Adipocyte (in vitro differentiated cells): ENCODE results near the gene PAQR8.

Experiments
- DNase-seq: peaks from one replicate; pipeline ENCODE4 v3.0.0-alpha.2; 2015; ENCODE audit warnings: low read depth
- H3K27me3 ChIP-seq: replicated peaks from 2 replicates; pipeline ENCODE4 v1.7.0; 2013; ENCODE audit warnings: mild to moderate bottlenecking, low read length, moderate library complexity; ENCODE audit not compliant: control insufficient read depth, insufficient read depth
- H3K36me3 ChIP-seq: 2 replicates; pipeline ENCODE4 v1.7.0; 2013; ENCODE audit warnings: low read length, mild to moderate bottlenecking, moderate library complexity; ENCODE audit not compliant: control insufficient read depth, insufficient read depth, severe bottlenecking
- H3K4me1 ChIP-seq: 2 replicates; pipeline ENCODE4 v1.7.0; 2013; ENCODE audit warnings: mild to moderate bottlenecking, low read length, moderate library complexity; ENCODE audit not compliant: control insufficient read depth, insufficient read depth
- H3K4me3 ChIP-seq: 2 replicates; pipeline ENCODE4 v1.7.0; 2013; ENCODE audit warnings: mild to moderate bottlenecking, low read length, moderate library complexity
- H3K9ac ChIP-seq: 2 replicates; pipeline ENCODE4 v1.7.0; 2013; ENCODE audit warnings: mild to moderate bottlenecking, low read length, moderate library complexity
- H3K9me3 ChIP-seq: 2 replicates; pipeline ENCODE4 v1.7.0; 2013; ENCODE audit warnings: mild to moderate bottlenecking, low read length, moderate library complexity; ENCODE audit not compliant: control insufficient read depth

PAQR8 gene

DNA sequence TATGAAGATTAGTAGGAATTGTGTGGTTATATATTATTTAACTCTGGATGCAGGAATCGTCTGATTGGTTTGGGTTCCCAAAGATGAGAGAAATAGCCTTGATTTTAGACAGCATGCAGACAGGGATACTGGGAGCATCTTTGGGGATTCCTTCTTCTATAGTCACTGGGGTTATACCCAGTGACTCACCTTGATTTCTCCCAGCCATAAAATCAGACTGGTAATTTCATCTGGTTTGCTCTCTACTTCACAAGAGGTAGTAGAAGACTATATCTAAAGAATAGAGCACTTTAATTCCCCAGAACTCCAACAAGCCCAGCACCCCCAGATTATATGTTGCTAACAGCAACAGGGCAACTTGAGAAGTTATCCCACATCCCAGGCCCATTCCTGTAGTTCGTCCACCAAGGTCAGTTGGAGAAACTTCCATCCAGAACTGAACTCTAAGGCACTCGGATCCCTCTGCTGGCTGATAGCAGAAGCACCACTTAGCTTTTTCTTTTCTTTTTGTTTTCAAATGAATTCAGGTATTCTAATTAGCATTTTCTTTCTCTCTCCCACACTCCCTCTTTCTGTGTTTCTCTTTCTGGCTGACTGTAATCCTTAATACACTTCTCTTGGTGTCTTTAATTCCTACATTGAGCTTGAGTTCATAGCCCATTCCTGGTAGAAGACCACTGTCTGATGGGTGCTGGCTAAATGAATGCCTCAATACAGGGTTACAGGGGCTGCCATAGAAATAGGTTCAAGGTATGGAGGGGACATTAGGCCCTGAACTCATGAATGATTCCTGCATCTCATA, 37.8 kb downstream of the PAQR8 start:
- Histone ChIP-seq H3K9ac (no peak overlapping the region), H3K36me3 (no peaks in the 10 kb centered on the region), H3K9me3 (no peaks in the 10 kb centered on the region), H3K4me3 (no peak overlapping the region), H3K4me1 (no peaks in the 10 kb centered on the region), H3K27me3 (no peaks in the 10 kb centered on the region)
- peak; percentile 81 for DNase-seq

DNA sequence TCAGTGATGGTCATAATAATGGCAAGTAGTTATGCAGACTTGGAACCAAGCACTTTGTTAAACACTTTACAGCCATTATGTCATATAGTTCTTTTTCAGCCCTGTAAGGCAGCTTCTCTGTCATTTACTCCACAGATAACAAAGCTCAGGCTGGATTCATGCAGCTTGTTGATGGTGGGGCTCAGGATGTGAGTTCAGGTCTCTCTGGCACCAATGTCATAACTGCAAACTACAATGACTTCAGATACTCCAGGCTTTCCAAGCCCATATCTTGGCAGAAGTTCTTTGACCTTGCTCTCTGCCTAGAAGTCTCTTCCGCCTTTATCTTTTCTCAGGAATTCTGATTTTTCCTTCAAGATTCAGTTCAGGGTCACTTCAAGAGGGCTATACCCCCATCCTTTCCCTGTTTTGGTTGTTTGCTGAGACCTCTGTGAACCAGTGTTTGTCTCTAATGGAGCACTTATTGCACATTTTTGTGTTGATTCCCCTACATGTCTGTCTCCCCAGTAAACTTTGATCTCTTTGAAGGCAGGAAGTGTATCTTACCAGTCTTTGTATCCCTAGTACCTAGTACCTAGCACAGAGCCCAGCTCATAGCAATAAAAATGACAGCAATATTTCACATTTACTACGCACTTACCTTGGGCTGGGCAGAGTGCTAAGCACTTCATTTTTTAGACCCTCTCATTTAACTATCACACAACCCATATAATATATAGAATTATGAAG, 38.5 kb downstream of the PAQR8 start:
- H3K36me3 ChIP-seq = no peaks in the 10 kb centered on the region
- no peaks in the 10 kb centered on the region for H3K4me1 ChIP-seq
- H3K27me3 ChIP-seq = no peaks in the 10 kb centered on the region
- no peak for DNase-seq
- H3K9me3 ChIP-seq = no peaks in the 10 kb centered on the region
- no peak overlapping the region for H3K9ac ChIP-seq
- H3K4me3 ChIP-seq = no peak overlapping the region

DNA sequence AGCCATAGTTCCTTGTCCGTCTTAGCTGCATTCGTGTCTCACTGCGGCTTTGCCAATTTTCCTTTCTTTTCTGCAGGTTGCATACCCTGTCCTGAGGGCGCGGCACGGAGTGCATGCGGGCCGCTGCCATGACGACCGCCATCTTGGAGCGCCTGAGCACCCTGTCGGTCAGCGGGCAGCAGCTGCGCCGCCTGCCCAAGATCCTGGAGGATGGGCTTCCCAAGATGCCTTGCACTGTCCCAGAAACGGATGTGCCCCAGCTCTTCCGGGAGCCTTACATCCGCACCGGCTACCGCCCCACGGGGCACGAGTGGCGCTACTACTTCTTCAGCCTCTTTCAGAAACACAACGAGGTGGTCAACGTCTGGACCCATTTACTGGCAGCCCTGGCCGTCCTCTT, 41.1 kb downstream of the PAQR8 start:
- no peaks in the 10 kb centered on the region for H3K27me3 ChIP-seq

DNA sequence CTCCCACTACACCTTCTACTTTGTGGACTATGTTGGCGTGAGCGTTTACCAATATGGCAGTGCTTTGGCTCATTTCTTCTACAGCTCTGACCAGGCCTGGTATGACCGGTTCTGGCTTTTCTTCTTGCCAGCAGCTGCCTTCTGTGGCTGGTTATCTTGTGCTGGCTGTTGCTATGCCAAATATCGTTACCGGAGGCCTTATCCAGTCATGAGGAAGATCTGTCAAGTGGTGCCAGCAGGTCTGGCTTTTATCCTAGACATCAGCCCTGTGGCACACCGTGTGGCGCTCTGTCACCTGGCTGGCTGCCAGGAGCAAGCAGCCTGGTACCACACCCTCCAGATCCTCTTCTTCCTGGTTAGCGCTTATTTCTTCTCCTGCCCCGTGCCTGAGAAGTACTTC, 41.7 kb downstream of the PAQR8 start:
- Histone ChIP-seq H3K4me3 (no peak overlapping the region), H3K9ac (no peak overlapping the region), H3K9me3 (no peaks in the 10 kb centered on the region), H3K36me3 (no peaks in the 10 kb centered on the region), H3K27me3 (no peaks in the 10 kb centered on the region), H3K4me1 (no peaks in the 10 kb centered on the region)
- no peak for DNase-seq

More for the DNA sequence above, 41.1 kb downstream of the PAQR8 start:
- H3K36me3 ChIP-seq = no peaks in the 10 kb centered on the region
- no peak overlapping the region for H3K9ac ChIP-seq
- no peaks in the 10 kb centered on the region for H3K4me1 ChIP-seq
- no peak for DNase-seq
- no peaks in the 10 kb centered on the region for H3K9me3 ChIP-seq
- H3K4me3 ChIP-seq = no peak overlapping the region

DNA sequence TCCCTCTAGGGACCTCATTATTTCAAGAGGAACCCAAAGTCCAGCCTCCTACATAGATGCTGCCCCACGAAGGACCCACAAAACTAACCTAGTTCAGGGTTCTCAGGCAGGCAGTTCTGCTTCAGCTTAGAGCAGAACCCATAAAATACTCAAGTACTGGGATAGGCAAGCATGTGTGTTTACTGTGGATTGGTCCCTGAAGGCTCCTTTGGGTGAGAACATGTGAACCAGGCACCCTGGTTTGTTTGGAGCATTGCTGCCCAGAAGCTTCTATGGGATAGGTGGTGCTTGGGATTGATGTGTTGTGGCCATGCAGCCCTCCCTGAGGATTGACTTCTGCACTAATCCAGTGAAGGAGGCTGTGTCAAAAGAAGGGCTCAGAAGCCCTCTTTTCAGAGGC, 43.3 kb downstream of the PAQR8 start:
- H3K4me3 ChIP-seq = no peak overlapping the region
- H3K36me3 ChIP-seq = no peaks in the 10 kb centered on the region
- peaks cover 15% of the 10 kb centered on the region for H3K4me1 ChIP-seq
- no peaks in the 10 kb centered on the region for H3K9me3 ChIP-seq
- no peak for DNase-seq
- no peak overlapping the region for H3K9ac ChIP-seq
- no peaks in the 10 kb centered on the region for H3K27me3 ChIP-seq

DNA sequence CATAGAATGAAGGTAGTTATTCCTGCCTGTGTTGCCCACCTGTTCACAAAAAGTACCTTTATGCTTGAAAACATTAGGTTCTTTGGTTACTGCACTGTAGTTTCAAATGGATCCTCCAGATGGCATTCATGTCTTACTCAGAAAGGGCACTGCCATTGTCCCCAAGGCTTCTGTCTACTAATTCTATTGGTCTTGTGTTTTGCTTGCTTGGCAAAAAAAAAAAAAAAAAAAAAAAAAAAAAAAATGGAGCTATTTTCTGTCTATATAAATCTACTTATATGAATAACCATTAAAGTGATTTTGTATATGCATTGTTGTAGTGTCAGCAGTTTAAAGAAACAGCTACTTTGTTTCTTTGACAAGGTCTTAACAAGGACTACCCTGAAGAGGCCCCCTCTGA, 45.5 kb downstream of the PAQR8 start:
- Histone ChIP-seq H3K27me3 (no peaks in the 10 kb centered on the region), H3K36me3 (no peaks in the 10 kb centered on the region), H3K4me1 (peaks cover 24% of the 10 kb centered on the region), H3K9me3 (no peaks in the 10 kb centered on the region), H3K9ac (no peak overlapping the region), H3K4me3 (no peak overlapping the region)
- peak; percentile 74 for DNase-seq

DNA sequence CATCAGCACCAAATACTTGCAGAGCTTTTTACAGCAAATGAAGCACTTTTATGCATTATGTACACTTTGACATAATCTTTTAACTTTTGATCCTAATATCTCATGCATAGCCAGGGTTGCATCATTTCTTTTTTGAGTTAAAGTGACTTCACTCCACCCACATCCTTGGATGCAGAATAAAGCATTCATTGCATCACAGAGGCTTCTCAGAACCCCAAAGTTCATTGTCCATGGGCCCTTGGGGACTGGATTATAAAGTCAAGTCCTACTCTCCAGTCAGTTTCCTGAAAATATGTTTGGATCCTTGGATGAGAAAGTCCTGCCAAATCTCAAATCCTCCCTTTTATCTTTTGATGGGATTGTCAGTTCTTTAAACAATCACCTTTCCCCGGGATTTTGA, 47.5 kb downstream of the PAQR8 start:
- H3K9ac ChIP-seq = no peak overlapping the region
- peaks cover 24% of the 10 kb centered on the region for H3K4me1 ChIP-seq
- peak; percentile 75 for DNase-seq
- no peaks in the 10 kb centered on the region for H3K9me3 ChIP-seq
- H3K36me3 ChIP-seq = no peaks in the 10 kb centered on the region
- no peaks in the 10 kb centered on the region for H3K27me3 ChIP-seq
- no peak overlapping the region for H3K4me3 ChIP-seq

DNA sequence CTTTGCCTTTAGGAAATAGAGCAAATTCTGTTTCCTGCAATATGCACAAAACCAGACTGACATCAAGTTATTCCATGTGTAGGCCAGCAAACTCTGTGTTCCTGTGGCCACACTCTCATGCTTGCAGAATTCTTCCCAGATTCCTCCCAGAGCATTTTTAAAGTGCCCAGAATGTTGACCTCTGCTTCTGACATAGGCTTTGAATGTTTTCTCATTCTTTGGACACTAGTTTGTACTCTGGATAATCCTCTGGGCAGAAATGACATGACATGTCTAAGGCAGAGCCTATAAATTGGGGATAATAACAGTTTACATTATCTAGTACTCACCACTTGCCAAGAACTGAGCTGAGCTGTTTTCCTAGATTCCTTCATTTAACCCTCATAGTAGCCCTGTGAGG, 49.0 kb downstream of the PAQR8 start:
- H3K36me3 ChIP-seq = no peaks in the 10 kb centered on the region
- H3K9ac ChIP-seq = no peak overlapping the region
- H3K27me3 ChIP-seq = no peaks in the 10 kb centered on the region
- peaks cover 30% of the 10 kb centered on the region for H3K4me1 ChIP-seq
- no peak overlapping the region for H3K4me3 ChIP-seq
- H3K9me3 ChIP-seq = no peaks in the 10 kb centered on the region
- DNase-seq = peak; percentile 52

DNA sequence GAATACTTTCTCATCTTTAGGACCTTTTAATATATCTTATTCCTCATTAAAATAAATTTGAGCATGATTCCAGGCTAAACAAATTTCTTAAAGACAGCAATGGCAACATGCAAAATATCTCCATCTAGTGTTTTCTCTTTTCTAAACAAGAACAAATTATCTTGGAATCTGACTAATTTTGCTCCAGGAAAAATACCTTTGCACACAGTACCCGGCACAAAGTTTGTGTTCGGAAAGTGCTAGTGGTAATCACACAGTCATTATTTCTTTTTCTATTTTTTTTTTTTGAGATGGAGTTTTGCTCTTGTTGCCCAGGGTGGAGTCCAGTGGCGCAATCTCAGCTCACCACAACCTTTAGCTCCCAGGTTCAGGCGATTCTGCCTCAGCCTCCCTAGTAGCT, 50.0 kb downstream of the PAQR8 start:
- Histone ChIP-seq H3K9ac (no peak overlapping the region), H3K4me1 (peaks cover 39% of the 10 kb centered on the region)
- no peak for DNase-seq

DNA sequence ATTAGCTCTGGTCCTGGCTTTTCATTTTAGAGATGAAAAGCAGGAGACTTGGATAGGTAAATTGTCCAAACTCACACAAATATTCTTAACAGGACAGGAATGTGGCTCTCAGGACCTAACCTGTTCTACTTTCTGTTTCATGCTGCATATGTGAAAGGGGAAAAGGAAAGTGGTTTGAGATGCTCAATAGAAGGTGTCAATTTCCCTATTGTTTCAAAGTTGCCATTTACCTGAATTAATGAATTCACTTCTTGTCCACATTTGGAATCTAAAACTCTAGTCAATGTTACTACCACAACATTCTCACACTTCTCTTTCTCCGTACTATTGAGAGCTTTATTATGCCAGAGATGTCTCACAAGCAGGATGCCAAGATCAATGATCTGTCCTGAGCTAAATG, 53.4 kb downstream of the PAQR8 start:
- Histone ChIP-seq H3K27me3 (no peaks in the 10 kb centered on the region), H3K4me3 (no peak overlapping the region), H3K36me3 (no peaks in the 10 kb centered on the region), H3K9me3 (no peaks in the 10 kb centered on the region), H3K4me1 (peaks cover 44% of the 10 kb centered on the region), H3K9ac (peak overlapping the region; percentile 73)
- no peak for DNase-seq

More for the DNA sequence above, 50.0 kb downstream of the PAQR8 start:
- no peak overlapping the region for H3K4me3 ChIP-seq
- no peaks in the 10 kb centered on the region for H3K9me3 ChIP-seq
- H3K27me3 ChIP-seq = no peaks in the 10 kb centered on the region
- no peaks in the 10 kb centered on the region for H3K36me3 ChIP-seq

DNA sequence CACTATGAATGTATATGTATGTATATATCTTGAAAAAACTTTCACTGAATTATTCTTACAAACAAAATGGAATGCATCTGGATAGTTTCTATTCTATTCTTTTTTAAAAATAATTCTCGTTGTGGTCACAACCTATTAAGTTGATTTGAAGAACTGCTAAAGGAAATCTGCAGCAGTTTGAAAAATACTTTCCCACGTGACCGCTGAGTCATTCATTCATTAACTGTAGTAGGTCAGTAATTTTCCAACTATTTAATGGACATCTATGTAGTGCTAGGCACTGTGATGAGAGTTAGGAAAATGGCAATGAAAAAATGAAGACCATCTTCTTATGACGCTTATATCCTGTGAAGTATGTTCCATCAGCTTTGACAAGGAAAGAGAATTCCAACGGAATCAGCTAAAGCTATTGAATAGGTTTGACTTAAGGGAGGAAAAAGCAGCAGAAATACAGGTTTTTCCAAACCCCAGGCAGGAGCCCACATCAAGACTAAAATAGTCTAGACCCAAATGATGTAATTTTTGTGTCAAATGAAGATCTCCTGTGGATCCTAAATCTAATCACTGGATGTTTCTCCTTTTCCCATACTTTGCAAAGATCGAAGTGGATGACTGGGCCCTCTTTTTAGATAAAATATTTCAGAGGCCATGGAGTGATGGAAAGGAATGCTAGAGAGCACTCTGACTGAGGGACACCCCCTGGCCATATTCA, 54.1 kb downstream of the PAQR8 start:
- DNase-seq = peak; percentile 59
- Histone ChIP-seq H3K36me3 (no peaks in the 10 kb centered on the region), H3K4me1 (peaks cover 44% of the 10 kb centered on the region), H3K9me3 (no peaks in the 10 kb centered on the region), H3K9ac (peak overlapping the region; percentile 73), H3K27me3 (no peaks in the 10 kb centered on the region), H3K4me3 (no peak overlapping the region)
